Mucosa of descending colon (tissue), 3 donors: ENCODE results near the gene AFP. TPM values are rescaled to one million over a fixed set of nuclear protein-coding genes. Genes with fewer than 3 reads are reported as not detected.

Source experiments
- ATAC-seq: fragments of 200-7000 bp; cut with Tn5 transposase; one replicate; pipeline ENCODE4 v1.9.1; 2020; ENCODE audit warnings: mild to moderate bottlenecking, moderate library complexity
- DNase-seq, 3 donors: peaks; one replicate each; pipeline ENCODE4 v3.0.0-alpha.2; 2020
- H3K36me3 ChIP-seq: fragments of 200-600 bp; one replicate; pipeline ENCODE4 v1.8.0; 2021; ENCODE audit warnings: low read depth, mild to moderate bottlenecking
- H3K4me1 ChIP-seq: fragments of 200-600 bp; one replicate; pipeline ENCODE4 v1.8.0; 2021; ENCODE audit warnings: low read depth, mild to moderate bottlenecking
- H3K4me3 ChIP-seq: fragments of 200-600 bp; one replicate; pipeline ENCODE4 v1.8.0; 2021; ENCODE audit warnings: mild to moderate bottlenecking
- H3K9me3 ChIP-seq: fragments of 200-600 bp; one replicate; pipeline ENCODE4 v1.8.0; 2021; ENCODE audit warnings: mild to moderate bottlenecking
- CTCF ChIP-seq: fragments of 200-600 bp; IDR thresholded peaks from one replicate; pipeline ENCODE4 v1.8.0; 2022; ENCODE audit warnings: antibody characterized with exemption, mild to moderate bottlenecking
- intact Hi-C, 2 donors: fragments of 100-400 bp; cut with DNase I in 1 of 2; cut with micrococcal nuclease in 1 of 2; formaldehyde crosslinking; loops; one replicate each; pipeline versions ENCODE4 v1.11.0 to v1.11.1; 2022; cut with DNase I, micrococcal nuclease
- total RNA-seq, 3 donors: library from RNA; stranded (reverse); fragmentation: NEBNext Ultra II Directional in 2 of 3; extraction: Animal tissue kit (Norgen Biotek cat#: 25700) in 2 of 3; gene quantifications; one replicate each; pipeline versions ENCODE4 v1.2.1 to v1.2.4, GENCODE V29; 2021 to 2023
- donor health status: DM: no; HTN: no; CAD: no; lungs with moderate emphysema.
- donor health status: DM: no; HTN: no; CAD: no.
- donor health status: DM: no; HTN: yes; CAD: no.

Gene AFP
- total RNA-seq, 3 donors from 2014 or later, result not detected

GRCh38 chr4:73470728-73471127 is 34.7 kb downstream of the AFP start:
- ATAC-seq (no peak), DNase-seq (no peak)
- TF ChIP-seq CTCF, result no peak
- H3K4me1 ChIP-seq, result no peaks in the 10 kb centered on the region
- H3K36me3 ChIP-seq, result no peaks in the 10 kb centered on the region
- intact Hi-C loops, result no loop called here
- no peak overlapping the region for H3K4me3 ChIP-seq
- peaks cover 5% of the 10 kb centered on the region for H3K9me3 ChIP-seq

- H3K4me1 ChIP-seq, result no peaks in the 10 kb centered on the region
- no peak for ATAC-seq
These were observed 41.2 kb downstream of the AFP start for GRCh38 chr4:73477176-73477575.

GRCh38 chr4:73479323-73479722 is 43.3 kb downstream of the AFP start:
- Histone ChIP-seq H3K9me3 (peaks cover 5% of the 10 kb centered on the region), H3K36me3 (no peaks in the 10 kb centered on the region), H3K4me1 (no peaks in the 10 kb centered on the region), H3K4me3 (no peak overlapping the region)
- ATAC-seq (no peak), DNase-seq (no peak)
- no peak for TF ChIP-seq CTCF
- intact Hi-C loops, result no loop called here

More at GRCh38 chr4:73477176-73477575, 41.2 kb downstream of the AFP start:
- no peak for DNase-seq
- intact Hi-C loops, result no loop called here
- Histone ChIP-seq H3K4me3 (no peak overlapping the region), H3K36me3 (no peaks in the 10 kb centered on the region), H3K9me3 (peaks cover 5% of the 10 kb centered on the region)
- TF ChIP-seq CTCF, result no peak

- no peaks in the 10 kb centered on the region for H3K36me3 ChIP-seq
- intact Hi-C loops, result no loop called here
- no peaks in the 10 kb centered on the region for H3K4me1 ChIP-seq
- ATAC-seq (no peak), DNase-seq (no peak)
- TF ChIP-seq CTCF, result no peak
- H3K4me3 ChIP-seq, result no peak within 1 kb of the TSS
- H3K9me3 ChIP-seq, result no peaks in the 10 kb centered on the region
These were observed 45.3 kb downstream of the AFP start, which contains the start of gene AFM for GRCh38 chr4:73481358-73481757. TSS of gene AFM (plus strand) at chr4:73481745. CDS start at chr4:73481776, 31 bp downstream.

- Histone ChIP-seq H3K9me3 (no peaks in the 10 kb centered on the region), H3K4me1 (no peaks in the 10 kb centered on the region), H3K36me3 (no peaks in the 10 kb centered on the region), H3K4me3 (no peak overlapping the region)
- ATAC-seq (no peak), DNase-seq (no peak)
- TF ChIP-seq CTCF, result no peak
- intact Hi-C loops, result no loop called here
These were observed 49.1 kb downstream of the AFP start for GRCh38 chr4:73485085-73485484.

- DNase-seq, result no peak
- no peak for ATAC-seq
- TF ChIP-seq CTCF, result no peak
- Histone ChIP-seq H3K9me3 (no peaks in the 10 kb centered on the region), H3K4me1 (no peaks in the 10 kb centered on the region), H3K4me3 (no peak overlapping the region), H3K36me3 (no peaks in the 10 kb centered on the region)
- intact Hi-C loops, result no loop called here
These were observed 49.6 kb downstream of the AFP start for GRCh38 chr4:73485596-73485995.
